Endodermal cell (in vitro differentiated cells): Measurements from ENCODE around the gene FSD1. TPM values are rescaled to one million over a fixed set of nuclear protein-coding genes. Genes with fewer than 3 reads are reported as not detected.

Experiments
- DNase-seq: peaks from one replicate; pipeline ENCODE4 v3.0.0-alpha.2; 2017
- H3K27ac ChIP-seq: 2 replicates; pipeline ENCODE4 v1.5.1; 2013; ENCODE audit warnings: mild to moderate bottlenecking, low read depth, low read length, moderate library complexity
- H3K27me3 ChIP-seq: 2 replicates; pipeline ENCODE4 v1.6.1; 2013; ENCODE audit warnings: mild to moderate bottlenecking, low read length, moderate library complexity; ENCODE audit not compliant: insufficient read depth, control insufficient read depth, poor library complexity, severe bottlenecking
- H3K36me3 ChIP-seq: 2 replicates; pipeline ENCODE4 v1.7.0; 2013; ENCODE audit warnings: mild to moderate bottlenecking, low read length, moderate library complexity; ENCODE audit not compliant: control insufficient read depth, insufficient read depth
- H3K4me1 ChIP-seq: one replicate; pipeline ENCODE4 v1.7.0; 2013; ENCODE audit warnings: low read length; ENCODE audit not compliant: control insufficient read depth, insufficient read depth
- H3K4me3 ChIP-seq: 2 replicates; pipeline ENCODE4 v1.5.1; 2013; ENCODE audit warnings: mild to moderate bottlenecking, low read length, moderate library complexity
- H3K9ac ChIP-seq: 2 replicates; pipeline ENCODE4 v1.6.1; 2013; ENCODE audit warnings: mild to moderate bottlenecking, low read length, moderate library complexity; ENCODE audit not compliant: poor library complexity, severe bottlenecking; ENCODE audit errors: extremely low read depth
- H3K9me3 ChIP-seq: 2 replicates; pipeline ENCODE4 v1.6.1; 2013; ENCODE audit warnings: mild to moderate bottlenecking, low read length, moderate library complexity; ENCODE audit not compliant: control insufficient read depth
- H3K27ac Mint-ChIP-seq: 2 replicates; pipeline ENCODE4 v1.8.0; 2020; ENCODE audit warnings: mixed read lengths
- H3K27me3 Mint-ChIP-seq: 2 replicates; pipeline ENCODE4 v1.8.0; 2021; ENCODE audit warnings: mild to moderate bottlenecking, mixed read lengths; ENCODE audit not compliant: insufficient read depth
- H3K36me3 Mint-ChIP-seq: 2 replicates; pipeline ENCODE4 v1.8.0; 2020; ENCODE audit warnings: low read depth, mixed read lengths
- H3K4me1 Mint-ChIP-seq: 2 replicates; pipeline ENCODE4 v1.8.0; 2020; ENCODE audit warnings: mixed read lengths
- H3K4me3 Mint-ChIP-seq: 2 replicates; pipeline ENCODE4 v1.8.0; 2020; ENCODE audit warnings: mild to moderate bottlenecking, moderate library complexity, mixed read lengths
- H3K9me3 Mint-ChIP-seq: 2 replicates; pipeline ENCODE4 v1.8.0; 2020; ENCODE audit warnings: mild to moderate bottlenecking, mixed read lengths
- CTCF ChIP-seq: fragments of 200-600 bp; sonication (generic); conservative IDR thresholded peaks from 2 replicates; pipeline ENCODE4 v1.5.0; 2021; ENCODE audit warnings: antibody characterized with exemption, mild to moderate bottlenecking
- WGBS, 2 experiments: methylation state at CpG; one replicate each; pipeline versions ENCODE4 v1.1.5 to v1.1.7; 2013; ENCODE audit warnings: missing lambda C conversion rate in 2 of 2, mixed read lengths in 1 of 2; ENCODE audit not compliant: insufficient coverage in 1 of 2, insufficient read length in 1 of 2; 5-methylcytosine and 5-hydroxymethylcytosine counted together
- total RNA-seq, 2 donors: library from RNA; stranded (reverse); fragmentation: NEBNext Ultra II Directional in 1 of 2; extraction: Animal tissue kit (Norgen Biotek cat#: 25700) in 1 of 2; gene quantifications; 2 replicates in 1 of 2; 3 replicates in 1 of 2; pipeline ENCODE4 v1.2.1, GENCODE V29; 2021

Gene FSD1
- total RNA-seq, 2 donors from 2014 or later, result 33.3 to 37.9 TPM

- no peaks in the 10 kb centered on the region for H3K27me3 ChIP-seq
- DNase-seq, result no peak
- no peaks in the 10 kb centered on the region for H3K36me3 ChIP-seq
- no peaks in the 10 kb centered on the region for H3K4me1 ChIP-seq
- no peak overlapping the region for H3K9ac ChIP-seq
- 87 to 96% methylated on average over 4 to 7 of the region's 7 CpGs for whole genome bisulfite sequencing, 2 experiments
- no peak overlapping the region for H3K4me3 ChIP-seq
- no peak for TF ChIP-seq CTCF
- Mint-ChIP-seq H3K36me3 (peaks cover 44% of the 10 kb centered on the region), H3K27ac (no peak overlapping the region), H3K9me3 (peaks cover 31% of the 10 kb centered on the region), H3K27me3 (no peaks in the 10 kb centered on the region), H3K4me1 (no peaks in the 10 kb centered on the region), H3K4me3 (no peak overlapping the region)
- peaks cover 10% of the 10 kb centered on the region for H3K9me3 ChIP-seq
- no peak overlapping the region for H3K27ac ChIP-seq
Measured at GRCh38 chr19:4318460-4318859, 14.1 kb downstream of the FSD1 start.

GRCh38 chr19:4319067-4319718, 14.8 kb downstream of the FSD1 start:
- Mint-ChIP-seq H3K36me3 (peaks cover 49% of the 10 kb centered on the region), H3K27ac (no peak overlapping the region), H3K4me1 (no peaks in the 10 kb centered on the region), H3K27me3 (no peaks in the 10 kb centered on the region), H3K9me3 (peaks cover 31% of the 10 kb centered on the region), H3K4me3 (no peak overlapping the region)
- Histone ChIP-seq H3K9me3 (peaks cover 10% of the 10 kb centered on the region), H3K4me3 (no peak overlapping the region), H3K9ac (no peak overlapping the region), H3K4me1 (no peaks in the 10 kb centered on the region), H3K27ac (no peak overlapping the region), H3K36me3 (no peaks in the 10 kb centered on the region), H3K27me3 (no peaks in the 10 kb centered on the region)
- WGBS, 2 experiments, result 91 to 93% methylated on average over 2 of the region's 2 CpGs
- no peak for TF ChIP-seq CTCF
- DNase-seq, result no peak

GRCh38 chr19:4320419-4320818, 16.0 kb downstream of the FSD1 start:
- H3K4me3 Mint-ChIP-seq, result no peak overlapping the region
- no peaks in the 10 kb centered on the region for H3K27me3 Mint-ChIP-seq
- 86 to 91% methylated on average over 2 of the region's 2 CpGs for WGBS, 2 experiments
- H3K4me1 Mint-ChIP-seq, result no peaks in the 10 kb centered on the region
- Histone ChIP-seq H3K27ac (no peak overlapping the region), H3K4me3 (no peak overlapping the region), H3K4me1 (no peaks in the 10 kb centered on the region), H3K9me3 (peaks cover 10% of the 10 kb centered on the region), H3K36me3 (no peaks in the 10 kb centered on the region), H3K27me3 (no peaks in the 10 kb centered on the region), H3K9ac (no peak overlapping the region)
- peaks cover 31% of the 10 kb centered on the region for H3K9me3 Mint-ChIP-seq
- TF ChIP-seq CTCF, result no peak
- DNase-seq, result no peak
- H3K27ac Mint-ChIP-seq, result no peak overlapping the region
- H3K36me3 Mint-ChIP-seq, result peaks cover 45% of the 10 kb centered on the region
